GM21723 (cell line): Measurements from ENCODE around the gene SHISAL2A.

ENCODE experiments used
- ATAC-seq: cut with Tn5 transposase; IDR thresholded peaks from one replicate; pipeline ENCODE4 v1.9.1; 2021; ENCODE audit warnings: mild to moderate bottlenecking, moderate library complexity; ENCODE audit not compliant: unreplicated experiment

The SHISAL2A gene

GRCh38 chr1:52658795-52659194, 25.8 kb downstream of the SHISAL2A start:
- no peak for ATAC-seq

GRCh38 chr1:52659356-52659755, 26.4 kb downstream of the SHISAL2A start:
- ATAC-seq: no peak

DNA sequence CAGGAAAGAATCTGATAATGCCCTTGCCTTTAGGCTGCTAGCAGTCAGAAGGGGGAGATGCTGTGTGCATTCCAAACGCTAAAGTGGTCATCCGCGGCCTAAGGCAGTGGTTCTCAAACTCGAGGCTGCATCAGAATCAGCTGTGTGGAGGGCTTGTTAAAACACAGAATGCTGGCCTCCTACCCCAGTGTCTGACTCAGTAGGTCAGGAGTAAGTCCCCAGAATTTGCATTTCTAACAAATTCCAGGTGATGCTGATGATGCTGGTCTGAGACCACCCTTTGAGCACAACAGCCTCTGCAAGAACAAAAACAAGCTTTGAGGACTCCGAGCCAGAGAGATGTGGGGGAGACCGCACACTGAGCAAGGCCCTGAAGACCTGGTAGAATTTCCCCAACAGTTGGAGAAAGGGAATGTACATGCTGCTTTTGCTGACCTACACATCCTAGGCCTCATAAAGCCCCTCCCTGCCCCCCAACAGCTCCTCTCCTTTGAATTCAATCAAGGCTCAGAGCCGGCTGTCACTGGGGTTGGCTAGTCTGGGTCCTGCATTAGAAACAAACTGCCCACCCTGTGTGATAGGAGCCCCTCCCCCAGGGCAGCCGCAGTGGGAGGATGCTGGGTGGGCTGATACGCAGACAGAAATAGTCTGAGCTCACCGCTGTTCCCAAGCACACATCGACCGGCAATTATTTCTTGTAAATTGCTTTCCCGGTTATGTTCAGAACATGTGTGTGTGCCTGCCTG, 27.1 kb downstream of the SHISAL2A start:
- no peak for ATAC-seq

DNA sequence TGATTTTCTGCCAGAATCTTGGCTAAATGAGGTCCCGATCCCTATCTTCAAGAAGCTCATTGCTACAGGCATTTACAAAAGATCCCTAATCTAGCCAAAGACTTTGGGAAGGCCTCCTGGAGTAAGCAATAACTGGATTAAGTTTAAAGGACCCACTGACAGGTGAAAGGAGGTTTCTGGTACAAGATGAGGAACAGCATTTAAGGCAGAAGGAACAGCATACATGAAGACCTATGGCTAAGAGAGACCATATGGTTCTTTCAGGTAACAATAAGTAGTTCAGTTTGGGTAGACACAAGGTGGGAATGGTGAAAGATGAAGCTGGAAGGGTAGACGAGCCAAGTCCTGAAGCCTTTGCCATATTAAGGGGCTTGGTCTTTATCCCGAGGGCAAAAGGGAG, 27.8 kb downstream of the SHISAL2A start:
- ATAC-seq: no peak

DNA sequence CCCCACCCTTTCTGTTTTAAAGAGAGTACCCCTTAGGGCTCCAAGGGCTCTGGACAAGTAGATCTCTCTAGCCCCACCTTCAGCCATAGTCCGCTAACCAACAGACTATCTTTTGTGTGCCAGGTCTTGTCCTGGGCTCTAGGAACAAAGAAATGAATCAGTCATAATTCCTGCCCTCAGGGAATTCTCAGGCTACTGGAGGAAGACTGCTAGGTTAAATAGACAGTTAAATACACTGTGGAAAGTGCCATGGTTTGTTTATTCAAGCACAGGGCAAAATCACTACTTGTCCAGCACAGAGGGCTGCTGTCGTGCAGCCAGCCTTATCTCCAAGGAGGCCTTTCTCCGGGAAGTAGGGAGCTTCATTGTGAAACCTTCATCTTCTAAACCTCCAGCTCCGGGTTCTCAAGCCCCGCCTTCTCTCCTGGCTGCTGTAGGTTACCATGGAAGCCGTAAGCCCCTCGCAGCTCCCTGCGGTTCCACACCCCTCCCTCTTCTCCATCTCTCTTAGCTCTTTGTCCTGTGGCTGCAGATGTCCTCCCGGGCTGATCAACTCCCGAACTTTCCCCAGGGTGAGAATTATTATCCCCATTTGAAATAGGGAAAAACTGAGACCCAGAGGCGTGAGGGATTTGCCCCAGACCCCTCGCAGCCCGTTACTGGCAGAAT, 29.8 kb downstream of the SHISAL2A start:
- no peak for ATAC-seq

DNA sequence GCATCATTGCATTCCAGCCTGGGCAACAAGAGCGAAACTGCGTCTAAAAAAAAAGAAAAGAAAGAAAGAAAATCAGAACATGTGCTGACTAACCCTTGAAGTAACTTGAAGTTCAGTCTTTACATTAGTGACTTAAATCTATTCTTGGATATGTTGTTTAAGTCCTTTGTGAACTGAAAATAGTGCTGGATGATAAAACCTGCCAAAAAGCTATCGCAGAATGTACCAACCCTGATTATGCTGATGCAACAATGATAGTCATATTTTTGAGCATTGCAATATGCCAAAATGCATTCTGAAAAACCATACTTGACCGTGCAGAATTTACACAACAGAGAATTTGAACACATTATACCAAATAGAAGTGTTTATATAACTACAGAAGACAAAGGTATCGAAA, 30.7 kb downstream of the SHISAL2A start:
- ATAC-seq: no peak

GRCh38 chr1:52665006-52665941, 32.3 kb downstream of the SHISAL2A start:
- ATAC-seq: no peak

DNA sequence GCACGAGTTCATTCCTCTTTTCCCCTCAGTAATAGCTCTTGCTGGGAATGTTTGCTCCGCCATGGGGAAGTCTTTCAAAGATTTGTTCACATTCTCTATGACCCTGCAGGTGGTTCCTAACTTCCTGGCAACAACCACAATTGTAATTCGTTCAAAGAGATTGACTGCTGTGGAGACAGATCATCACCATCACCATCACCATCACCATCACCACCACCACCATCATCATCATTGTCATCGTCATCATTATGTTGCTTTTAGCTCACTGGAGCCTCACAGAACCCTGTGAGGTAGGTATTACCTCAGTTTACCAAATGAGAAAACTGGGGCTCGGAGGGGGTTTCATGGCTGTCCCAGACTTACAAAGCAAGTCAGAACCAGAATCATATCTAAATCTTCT, 34.3 kb downstream of the SHISAL2A start:
- no peak for ATAC-seq

GRCh38 chr1:52667984-52668383, 35.0 kb downstream of the SHISAL2A start:
- ATAC-seq: no peak

DNA sequence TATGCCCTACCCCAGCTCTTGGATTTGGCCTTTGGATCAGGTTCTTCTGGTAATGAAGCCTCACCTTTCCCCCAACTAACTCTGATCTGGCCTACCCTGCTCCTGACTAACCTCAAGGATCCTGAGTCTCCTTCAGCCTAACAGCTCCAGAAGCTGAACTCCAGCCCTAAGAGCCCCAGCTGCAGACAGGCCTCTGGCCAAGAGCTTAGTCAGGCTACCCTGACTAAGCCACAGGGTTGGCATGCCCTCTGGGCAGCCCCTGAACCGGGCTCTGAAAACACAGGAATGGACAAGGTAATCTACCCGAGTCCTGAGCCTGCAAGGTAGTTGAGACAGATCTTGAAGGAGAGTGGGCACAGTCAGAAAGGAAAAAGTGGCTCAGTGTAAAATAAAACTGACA, 35.7 kb downstream of the SHISAL2A start:
- no peak for ATAC-seq

DNA sequence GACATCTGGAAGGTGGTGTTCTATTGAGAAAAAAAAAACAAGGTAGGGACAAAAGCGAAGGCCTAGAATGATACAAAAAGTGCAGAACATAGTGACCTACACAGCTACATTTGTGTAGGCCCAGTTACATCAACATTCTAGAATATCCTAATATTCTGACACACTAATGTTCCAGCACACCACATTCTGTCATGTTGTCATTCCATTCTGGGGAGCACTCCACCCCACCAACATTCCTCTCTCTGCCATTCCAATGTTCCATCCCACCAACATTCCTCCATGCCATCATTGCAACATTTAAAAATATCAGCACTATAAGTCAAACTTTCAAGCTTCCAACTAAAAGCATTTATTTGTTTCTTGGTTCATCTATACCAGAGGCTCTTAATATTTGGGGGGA, 36.7 kb downstream of the SHISAL2A start:
- ATAC-seq: no peak

GRCh38 chr1:52670604-52671003, 37.6 kb downstream of the SHISAL2A start:
- no peak for ATAC-seq

DNA sequence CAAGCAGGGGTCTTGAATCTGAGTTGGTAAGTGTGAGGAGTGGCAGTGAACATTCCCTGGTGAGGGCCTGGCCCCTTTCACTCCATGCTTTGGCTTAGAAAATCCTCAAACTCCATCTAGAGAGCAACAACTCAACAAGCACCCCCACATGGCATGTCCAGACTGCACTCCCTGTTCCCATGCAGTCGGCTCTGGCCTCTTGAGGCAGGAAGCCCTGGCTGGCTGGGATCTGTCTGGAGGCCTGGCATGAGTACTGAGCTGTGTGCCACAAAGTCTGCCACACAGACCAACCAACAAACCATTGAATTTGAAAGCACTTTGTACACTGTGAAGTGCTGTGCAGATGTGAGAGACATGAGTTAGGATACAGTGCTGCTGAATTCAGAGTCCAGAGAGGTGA, 40.0 kb downstream of the SHISAL2A start:
- no peak for ATAC-seq

- ATAC-seq: no peak
These were observed 40.5 kb downstream of the SHISAL2A start for GRCh38 chr1:52673513-52673912.

- no peak for ATAC-seq
These were observed 41.8 kb downstream of the SHISAL2A start for GRCh38 chr1:52674497-52675384.

DNA sequence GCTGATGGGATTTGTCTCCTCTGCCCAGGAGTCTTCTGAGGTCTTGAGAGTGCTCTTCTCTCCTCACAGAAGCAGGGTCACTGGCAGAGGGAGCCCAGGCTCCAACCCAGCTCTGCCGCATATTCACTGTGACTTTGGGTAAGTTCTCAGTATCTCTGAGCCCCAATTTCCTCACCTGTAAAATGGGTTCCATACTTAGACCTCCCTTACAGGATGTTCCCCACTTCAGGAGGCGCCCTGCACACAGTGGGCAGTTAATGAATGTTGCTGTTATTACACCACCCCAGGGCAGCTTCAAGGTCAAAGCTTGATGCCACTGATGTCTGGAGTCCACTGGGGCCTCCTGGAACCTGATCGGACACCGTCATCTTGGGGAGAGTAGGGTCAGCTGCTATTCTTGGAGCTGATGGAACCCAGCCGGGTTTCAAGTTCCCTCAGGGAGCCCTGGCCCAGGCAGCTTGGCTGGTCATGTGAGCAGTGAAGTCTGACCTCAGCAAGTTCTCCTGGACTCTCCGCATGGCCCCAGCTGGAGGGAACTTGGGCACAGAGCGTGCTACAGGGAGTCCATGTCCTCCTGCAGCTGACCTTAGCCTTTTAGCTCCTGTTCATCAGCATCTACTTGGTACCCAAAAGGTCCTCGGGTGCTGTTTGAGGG, 43.4 kb downstream of the SHISAL2A start:
- no peak for ATAC-seq

DNA sequence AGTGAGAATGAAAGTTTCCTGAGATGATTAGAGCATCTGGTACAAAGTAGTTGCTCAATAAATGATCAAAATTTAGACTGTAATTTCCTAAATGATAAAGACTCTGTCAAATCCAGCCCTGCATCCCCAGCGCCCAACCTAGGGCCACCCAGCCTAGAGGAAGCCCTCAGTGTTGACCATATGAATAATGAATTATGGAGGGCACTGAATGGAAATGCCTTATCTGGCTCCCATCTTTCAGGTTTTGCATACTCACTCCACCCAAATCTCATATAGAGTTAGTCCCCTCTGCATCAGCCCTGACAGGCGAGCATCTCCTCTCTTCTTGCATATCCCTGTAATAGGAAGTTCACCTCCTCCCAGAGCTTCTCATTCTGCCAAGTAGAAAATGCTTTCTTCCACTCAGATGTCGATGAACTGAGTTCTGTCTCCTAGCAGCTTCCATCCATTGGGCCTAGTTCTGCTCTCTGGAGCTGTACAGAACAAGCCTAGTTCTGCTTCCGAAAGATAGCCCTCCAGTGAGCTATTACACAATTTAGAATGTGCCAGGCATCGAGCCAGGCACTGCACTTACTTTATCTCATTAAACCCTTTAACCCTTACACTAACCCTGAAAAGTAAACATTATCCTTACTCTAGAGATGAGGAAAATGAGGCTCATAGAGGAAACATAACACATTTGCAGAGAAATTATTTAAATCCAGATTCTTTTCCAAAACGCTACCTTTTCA, 44.3 kb downstream of the SHISAL2A start:
- no peak for ATAC-seq

- no peak for ATAC-seq
These were observed 46.1 kb downstream of the SHISAL2A start for GRCh38 chr1:52679048-52679447.

DNA sequence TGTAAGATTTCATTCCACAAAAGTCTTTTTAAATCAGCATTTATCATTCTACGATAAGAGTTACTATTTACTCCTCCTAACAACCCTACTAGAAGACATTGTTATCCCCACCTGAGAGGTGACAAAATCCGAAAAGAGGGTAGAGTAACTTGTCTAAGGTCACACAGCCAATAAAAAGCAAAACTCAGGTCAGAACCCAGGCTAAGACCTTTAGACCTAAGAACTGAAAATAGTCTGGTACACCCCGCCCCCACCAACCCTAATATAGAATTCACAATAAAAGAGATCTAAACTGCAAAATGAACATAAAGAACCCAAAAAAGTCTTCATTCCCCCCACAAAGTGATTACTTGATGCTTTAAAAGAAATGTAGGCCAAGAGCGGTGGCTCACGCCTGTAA, 46.5 kb downstream of the SHISAL2A start:
- ATAC-seq: no peak
